HK-2 (cell line): ENCODE data around the gene CLEC7A.

Source experiments
- DNase-seq: peaks from one replicate; pipeline ENCODE4 v3.0.0-alpha.2; 2018; ENCODE audit not compliant: unreplicated experiment

Gene CLEC7A

GRCh38 chr12:10140001-10140400, 10.0 kb upstream of the CLEC7A start:
- DNase-seq, result peak; percentile 12

- no peak for DNase-seq
Measured at GRCh38 chr12:10136637-10137205, 6.7 kb upstream of the CLEC7A start.

- DNase-seq, result no peak
Measured at GRCh38 chr12:10135126-10135525, 5.1 kb upstream of the CLEC7A start.

- DNase-seq, result no peak
Measured at GRCh38 chr12:10132850-10133370, 2.9 kb upstream of the CLEC7A start.

GRCh38 chr12:10131111-10131690, 1.2 kb upstream of the CLEC7A start:
- DNase-seq, result no peak

GRCh38 chr12:10128687-10129086, 1.3 kb downstream of the CLEC7A start:
- no peak for DNase-seq

GRCh38 chr12:10126413-10126812, 3.6 kb downstream of the CLEC7A start:
- DNase-seq, result no peak

GRCh38 chr12:10122689-10123088, 7.3 kb downstream of the CLEC7A start:
- DNase-seq, result no peak

- no peak for DNase-seq
Measured at GRCh38 chr12:10121278-10121677, 8.7 kb downstream of the CLEC7A start.

GRCh38 chr12:10119066-10119465, 10.9 kb downstream of the CLEC7A start:
- DNase-seq, result no peak

GRCh38 chr12:10115890-10116289, 14.1 kb downstream of the CLEC7A start:
- no peak for DNase-seq

GRCh38 chr12:10115311-10115710, 14.7 kb downstream of the CLEC7A start:
- no peak for DNase-seq

- DNase-seq, result no peak
Measured at GRCh38 chr12:10113920-10114319, 16.1 kb downstream of the CLEC7A start.

GRCh38 chr12:10113075-10113474, 16.9 kb downstream of the CLEC7A start:
- no peak for DNase-seq

GRCh38 chr12:10111451-10111850, 18.5 kb downstream of the CLEC7A start:
- DNase-seq, result no peak

- no peak for DNase-seq
Measured at GRCh38 chr12:10110256-10110844, 19.6 kb downstream of the CLEC7A start.

- DNase-seq, result no peak
Measured at GRCh38 chr12:10102322-10102721, 27.7 kb downstream of the CLEC7A start.

- DNase-seq, result no peak
Measured at GRCh38 chr12:10101648-10102220, 28.3 kb downstream of the CLEC7A start.

GRCh38 chr12:10101042-10101579, 28.9 kb downstream of the CLEC7A start:
- no peak for DNase-seq

- no peak for DNase-seq
Measured at GRCh38 chr12:10098791-10099190, 31.2 kb downstream of the CLEC7A start, which contains the start of gene CLEC1A. CLEC1A (minus strand) TSS chr12:10098985; CDS start chr12:10098922, 63 bp downstream.

- no peak for DNase-seq
Measured at GRCh38 chr12:10097521-10097920, 32.5 kb downstream of the CLEC7A start.

GRCh38 chr12:10095971-10096370, 34.0 kb downstream of the CLEC7A start:
- no peak for DNase-seq
